TTC549 (cell line): Measurements from ENCODE around the gene DLX1.

Experiments
- FAIRE-seq: peaks from 2 replicates; lab custom pipeline; 2012; peaks lifted over from hg19 to GRCh38; lab: Jason Lieb, UNC

Gene DLX1

GRCh38 chr2:172087780-172088244 is 2.5 kb downstream of the DLX1 start:
- no peak for FAIRE-seq

DNA sequence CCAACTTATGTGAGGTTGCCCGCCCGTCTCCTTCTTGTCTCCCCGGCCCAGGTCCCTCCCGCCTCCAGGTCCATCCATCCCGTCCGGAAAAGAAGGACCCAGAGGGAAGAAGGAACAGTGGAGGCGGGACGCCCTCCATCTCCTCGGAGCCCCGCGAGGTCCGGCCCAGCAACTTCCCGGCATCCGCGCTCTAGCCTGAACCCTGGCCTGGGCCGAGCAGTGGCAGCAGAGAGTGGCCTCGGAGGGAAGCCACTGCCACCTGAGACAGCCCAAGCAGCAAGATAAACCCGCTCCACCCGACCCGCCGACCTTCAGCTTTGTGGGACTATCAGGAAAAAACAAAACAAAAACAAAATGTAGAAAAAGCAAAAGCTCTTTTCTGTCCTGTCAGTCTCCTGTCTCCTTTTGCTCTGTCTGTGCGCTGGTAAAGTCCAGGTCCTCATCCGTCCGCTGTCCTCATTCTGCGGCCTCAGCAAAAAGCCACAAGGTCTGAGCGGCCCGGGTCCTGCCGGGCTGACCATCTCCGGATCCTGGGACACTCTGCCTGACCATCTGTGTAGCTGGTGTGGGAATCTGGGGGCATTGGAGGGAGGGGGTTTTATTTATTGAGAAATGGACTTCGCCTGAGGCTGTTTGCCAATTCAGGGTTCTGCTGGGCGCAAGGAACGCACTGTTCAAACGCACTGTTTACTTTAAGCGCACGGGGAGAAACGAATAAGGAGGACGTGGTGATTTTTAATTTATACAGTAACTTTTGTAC is 3.1 kb downstream of the DLX1 start:
- FAIRE-seq, result no peak

DNA sequence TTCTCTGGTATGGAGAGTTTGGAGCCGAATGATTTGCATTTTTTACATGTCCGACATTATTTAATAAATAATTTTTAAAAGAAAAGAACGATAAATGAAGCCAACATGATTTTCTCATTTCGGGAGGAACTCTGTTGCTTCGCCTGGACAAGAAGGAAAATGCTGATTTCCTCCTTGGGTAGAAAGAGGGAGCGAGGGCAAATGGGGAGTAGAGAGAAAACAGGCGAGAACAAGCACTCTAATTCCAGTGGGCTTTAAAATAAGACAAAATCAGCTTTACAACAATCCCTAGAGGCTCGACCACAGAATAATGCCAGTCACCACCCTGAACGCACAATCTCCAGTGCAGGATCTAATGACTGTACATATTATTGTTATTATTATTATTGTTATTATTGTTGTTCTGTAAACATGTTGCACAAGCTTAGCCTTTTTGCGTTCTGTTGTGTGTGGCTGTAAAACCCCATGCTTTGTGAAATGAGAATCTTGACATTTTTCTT is 3.7 kb downstream of the DLX1 start:
- no peak for FAIRE-seq

- no peak for FAIRE-seq
Observed at GRCh38 chr2:172089633-172090032, 4.3 kb downstream of the DLX1 start.

DNA sequence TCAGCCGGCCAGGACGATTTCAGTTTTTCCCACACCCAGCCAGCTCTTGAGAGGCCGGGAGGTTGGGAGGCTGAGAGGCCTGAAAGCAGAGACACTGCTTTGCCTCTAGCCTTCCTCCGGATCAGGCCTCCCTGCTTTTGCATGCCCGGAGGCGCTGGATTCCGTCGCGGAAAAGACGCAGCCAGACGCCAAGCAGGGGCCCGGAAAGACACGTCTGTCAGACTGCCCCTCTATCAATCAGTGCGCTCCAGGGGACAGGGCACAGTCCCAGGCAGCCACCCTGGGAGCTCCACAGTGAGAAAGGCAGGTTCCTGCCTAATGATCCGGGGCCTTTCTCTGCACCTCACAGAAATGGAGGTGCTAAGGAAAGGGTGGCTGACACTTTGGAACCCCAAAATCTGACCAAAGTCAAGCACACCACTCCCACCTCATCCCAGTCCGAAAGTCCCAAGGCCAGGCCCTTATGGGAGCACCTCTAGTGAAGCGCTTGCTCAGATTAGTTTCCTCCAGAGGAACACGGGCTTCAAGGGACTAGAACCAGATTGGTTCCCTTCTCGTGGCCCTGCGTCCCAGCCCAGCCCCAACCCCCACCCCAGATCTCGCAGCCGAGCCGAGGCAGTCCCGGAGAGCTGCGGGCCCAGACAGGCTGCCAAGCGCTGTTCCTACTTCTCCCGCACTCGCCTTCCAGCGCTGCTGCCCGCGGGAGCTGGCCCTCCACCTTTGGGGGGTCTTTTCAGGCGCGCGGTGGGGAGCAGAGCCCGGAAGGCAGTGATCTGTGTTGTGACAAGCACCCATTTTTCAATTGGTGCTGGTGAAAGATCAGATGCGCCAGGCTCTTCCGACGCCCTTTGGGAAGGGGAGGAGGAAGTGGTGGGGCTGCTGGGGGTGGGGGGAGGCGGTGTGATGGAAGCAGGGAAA is 5.0 kb downstream of the DLX1 start:
- FAIRE-seq, result no peak

GRCh38 chr2:172091000-172091641 is 5.8 kb downstream of the DLX1 start:
- FAIRE-seq, result peak; percentile 77

DNA sequence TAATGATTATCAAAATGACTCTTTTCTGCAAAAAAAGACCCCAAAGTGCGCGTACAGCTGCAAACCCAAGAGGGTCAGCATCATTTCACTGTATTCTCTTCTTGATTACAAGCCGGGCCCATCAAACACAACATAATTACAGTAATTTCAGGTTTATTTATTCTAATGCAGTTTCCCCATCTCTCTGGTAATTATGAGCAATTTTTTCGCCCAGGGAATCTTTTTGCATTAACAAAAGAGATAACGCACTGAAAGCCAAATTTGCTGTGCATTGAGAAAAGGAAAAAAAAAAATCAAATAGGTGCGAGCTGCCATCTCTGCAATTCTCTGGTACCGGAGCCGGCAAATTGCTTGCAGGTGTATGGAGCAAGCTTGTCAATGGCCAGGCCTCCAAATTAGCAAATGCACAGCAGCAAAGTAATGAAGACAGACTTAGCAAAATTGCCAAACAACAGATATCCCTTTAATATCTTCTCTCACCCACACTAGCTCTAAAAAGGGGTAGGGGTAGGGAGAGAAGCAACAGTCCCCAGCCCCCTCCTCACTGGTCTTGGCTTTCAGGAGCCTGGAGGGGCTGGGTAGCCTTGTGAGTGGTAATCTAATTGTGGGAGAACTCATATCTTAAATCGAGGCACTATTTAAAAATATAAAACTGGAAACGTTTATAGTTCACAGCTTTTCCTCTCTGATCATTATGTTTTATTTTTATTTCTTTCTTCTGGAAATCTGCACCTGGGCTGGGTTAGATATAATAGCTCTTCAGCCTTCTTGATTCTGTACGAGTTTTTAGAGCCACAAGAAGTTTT is 6.7 kb downstream of the DLX1 start:
- FAIRE-seq, result no peak

- no peak for FAIRE-seq
Observed at GRCh38 chr2:172092716-172093415, 7.6 kb downstream of the DLX1 start.

DNA sequence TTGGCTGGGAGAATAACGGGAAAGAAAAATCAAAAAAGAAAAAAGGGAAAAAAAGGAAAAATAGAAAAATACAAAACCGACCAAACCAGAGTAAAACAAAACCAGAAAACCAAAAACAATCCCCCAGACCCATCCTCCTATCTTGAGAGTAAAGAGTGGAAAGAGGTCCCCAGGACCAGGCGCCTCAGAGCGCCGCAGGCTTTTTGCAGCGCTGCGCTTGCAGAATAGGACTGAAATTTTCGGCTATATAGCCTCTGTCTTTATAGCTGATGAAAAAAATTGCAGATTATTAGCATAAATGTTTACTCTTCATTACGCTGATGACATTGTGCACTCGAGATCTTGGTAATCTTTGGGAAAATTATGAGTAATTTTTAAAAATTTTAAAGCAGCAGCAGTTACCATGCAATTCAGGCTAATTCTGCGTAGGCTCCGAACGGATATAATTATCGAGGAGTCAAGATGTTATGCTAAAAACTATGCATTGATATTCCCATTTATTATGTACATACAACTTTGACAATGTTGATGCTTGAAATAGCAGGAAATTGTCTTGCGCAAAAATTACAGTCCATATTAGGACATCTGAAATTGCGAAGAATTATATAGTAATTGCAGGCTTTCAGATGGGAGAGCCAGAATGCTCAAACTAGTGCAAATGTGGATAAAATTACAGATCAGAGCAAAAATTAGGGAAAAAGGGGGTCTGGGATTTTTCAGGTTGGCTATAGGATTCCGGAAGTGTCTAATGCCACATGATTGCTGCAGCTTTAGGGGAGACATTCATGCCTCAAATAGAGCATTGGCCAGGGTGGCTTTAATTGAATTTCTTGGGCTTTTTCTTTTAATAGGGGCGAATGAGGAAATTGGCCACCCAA is 8.3 kb downstream of the DLX1 start:
- FAIRE-seq, result no peak

DNA sequence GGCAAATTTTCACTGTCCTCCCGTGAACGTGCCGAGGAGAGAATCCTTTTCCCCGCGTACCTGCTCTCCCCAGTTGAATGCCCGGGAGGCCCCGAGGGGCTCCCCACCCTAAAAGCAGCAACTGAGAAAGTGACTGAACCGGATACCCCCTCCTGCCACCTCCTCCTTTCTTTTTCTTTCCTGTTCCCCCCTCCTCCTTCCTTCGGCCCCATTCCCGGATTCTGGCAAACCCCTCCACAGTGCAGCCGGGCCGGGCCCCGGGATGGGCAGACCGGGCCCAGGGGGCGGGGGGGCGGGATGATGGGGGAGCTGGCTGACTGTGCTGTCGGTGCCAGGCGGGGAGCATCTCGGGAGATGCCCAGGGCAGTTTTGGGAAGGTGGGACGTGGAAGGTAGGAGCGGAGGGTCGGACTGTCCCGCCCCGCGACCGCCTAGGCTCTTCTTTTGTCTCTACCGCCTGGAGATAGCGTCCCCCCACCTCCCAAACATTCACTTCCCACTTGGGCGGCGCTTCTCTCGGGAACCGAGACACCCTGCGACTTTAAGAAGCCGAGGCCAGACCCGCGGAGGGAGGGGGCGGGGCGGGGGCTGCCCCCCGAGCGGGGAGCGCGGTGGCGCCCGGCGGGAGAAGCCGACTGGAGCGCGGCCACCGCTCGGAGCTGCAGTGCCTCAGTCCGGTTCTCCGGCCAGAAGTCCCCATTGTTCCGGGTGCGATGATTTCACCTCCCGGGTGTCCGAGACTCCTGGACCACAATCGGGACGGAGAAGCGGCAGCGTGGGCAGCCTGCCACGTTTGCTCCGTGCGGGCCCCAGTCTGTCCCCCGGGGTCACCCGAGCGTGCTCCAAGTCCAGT is 9.2 kb downstream of the DLX1 start:
- FAIRE-seq, result no peak

DNA sequence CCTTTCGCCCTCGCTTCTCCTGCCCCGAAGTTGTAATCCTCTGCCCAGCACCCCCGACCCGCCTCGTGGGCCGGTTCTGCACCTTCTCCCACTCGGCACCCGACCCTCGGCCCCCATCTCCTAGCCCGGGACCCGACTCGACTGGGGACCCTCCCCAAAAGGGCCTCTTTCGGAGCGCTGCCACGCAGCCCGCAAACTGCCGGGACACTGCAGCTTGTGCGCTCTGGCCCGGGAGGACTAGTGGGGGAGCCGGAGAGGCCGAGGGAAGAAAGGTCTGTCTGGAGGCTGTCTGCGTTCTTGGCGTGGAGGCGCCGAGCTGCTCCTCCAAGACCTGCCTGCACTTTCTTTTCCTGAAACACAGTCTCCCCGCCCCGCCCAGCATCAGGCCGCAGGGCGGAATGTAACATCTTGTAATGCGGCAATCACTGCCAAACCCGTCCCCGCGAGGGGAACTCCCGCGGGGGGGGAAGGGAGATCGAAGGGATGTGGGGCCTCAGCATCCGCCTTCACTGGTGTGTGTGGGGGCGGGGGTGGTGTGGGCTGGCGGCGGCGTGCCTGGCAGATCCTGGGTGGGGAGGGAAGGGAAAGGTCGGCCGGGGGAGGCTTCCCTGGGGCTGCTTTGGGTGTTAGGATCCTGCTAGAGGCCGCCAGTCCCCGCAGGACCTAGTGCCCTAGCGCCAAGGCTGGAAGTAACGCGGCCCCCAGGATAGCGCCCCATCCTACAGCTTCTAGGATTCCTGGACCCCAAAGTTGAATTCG is 10.0 kb downstream of the DLX1 start:
- FAIRE-seq, result no peak

GRCh38 chr2:172095905-172096625 is 10.8 kb downstream of the DLX1 start:
- no peak for FAIRE-seq

DNA sequence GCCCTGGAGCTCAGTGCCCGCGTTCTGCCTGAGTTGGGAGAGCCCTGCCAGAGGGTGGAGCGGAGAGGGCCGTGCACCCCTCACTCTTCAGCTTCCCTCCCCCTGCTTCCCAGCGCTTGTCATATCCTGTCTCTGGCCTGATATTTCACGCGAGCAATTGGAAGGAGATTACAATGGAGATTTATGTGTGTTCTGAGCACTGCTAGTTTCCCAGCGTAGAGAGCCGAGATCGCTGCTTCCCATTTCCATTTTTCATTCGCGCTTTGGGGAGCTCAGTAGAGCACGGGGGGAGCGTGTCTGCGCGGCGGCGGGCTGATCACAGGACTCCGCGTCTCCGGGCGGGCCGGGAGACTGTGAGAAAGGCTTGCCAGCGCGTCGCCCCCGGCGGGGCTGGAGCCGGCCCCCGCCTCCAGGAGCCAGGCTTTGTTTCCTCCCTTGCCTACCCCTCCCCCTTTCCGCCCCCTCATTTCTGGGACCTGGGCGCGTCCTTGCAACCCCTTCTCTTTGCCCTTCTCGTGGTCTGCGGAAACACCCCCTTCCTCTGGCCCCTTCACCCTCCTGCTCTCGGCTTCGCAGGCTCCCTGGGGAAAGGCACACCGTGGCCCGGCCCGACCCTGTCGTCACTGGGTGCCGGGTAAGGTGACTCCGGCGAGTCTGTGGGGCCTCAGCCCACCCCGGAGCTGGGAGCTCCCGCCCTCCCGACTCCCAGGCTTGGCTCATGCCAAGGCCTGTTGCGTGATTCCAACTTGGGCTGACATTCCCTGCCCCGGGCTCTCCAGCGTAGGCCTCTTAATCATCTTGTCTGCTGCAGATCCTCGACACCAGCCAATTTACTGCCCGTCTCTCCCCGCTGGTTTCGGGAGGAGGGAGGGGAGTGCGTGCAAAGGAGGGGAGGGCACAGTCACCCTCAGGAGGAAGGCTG is 11.6 kb downstream of the DLX1 start:
- FAIRE-seq, result peak; percentile 42

- no peak for FAIRE-seq
Observed at GRCh38 chr2:172097557-172098131, 12.3 kb downstream of the DLX1 start.

DNA sequence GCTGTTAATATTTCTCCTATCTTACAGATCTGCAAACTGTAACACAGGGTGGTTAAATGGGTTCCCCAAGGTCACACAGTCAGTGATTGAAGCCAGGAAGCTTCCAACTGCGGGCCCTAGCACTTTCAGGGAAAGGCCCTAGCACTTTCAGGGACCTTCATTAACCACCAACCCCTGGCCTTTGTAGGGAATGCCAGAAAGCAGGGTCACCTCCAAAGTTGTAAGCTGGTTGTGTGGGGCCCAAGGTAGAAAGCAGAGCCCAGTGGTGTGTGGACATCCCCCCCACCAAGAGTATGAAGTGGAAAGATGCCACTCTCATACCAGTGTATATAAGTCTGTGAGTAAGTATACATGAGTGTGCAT is 13.0 kb downstream of the DLX1 start:
- no peak for FAIRE-seq
